KMS-11 (cell line): Measurements from ENCODE around the gene BEST3.

Experiments
- H2AFZ ChIP-seq: fragments of 200-600 bp; sonication (generic); 2 replicates; pipeline ENCODE4 v1.6.1; 2016; ENCODE audit warnings: antibody characterized with exemption, mixed run types, low read depth
- H3K27ac ChIP-seq: fragments of 200-600 bp; sonication (generic); 2 replicates; pipeline ENCODE4 v1.6.1; 2016; ENCODE audit warnings: mild to moderate bottlenecking, mixed run types
- H3K27me3 ChIP-seq: fragments of 200-600 bp; sonication (generic); 2 replicates; pipeline ENCODE4 v1.6.1; 2017; ENCODE audit warnings: mild to moderate bottlenecking, low read depth, mixed run types, moderate library complexity; ENCODE audit not compliant: insufficient read depth
- H3K36me3 ChIP-seq: fragments of 200-600 bp; sonication (generic); 2 replicates; pipeline ENCODE4 v1.6.1; 2017; ENCODE audit warnings: mild to moderate bottlenecking, mixed run types; ENCODE audit not compliant: insufficient read depth
- H3K4me1 ChIP-seq: fragments of 200-600 bp; sonication (generic); 2 replicates; pipeline ENCODE4 v1.6.1; 2016; ENCODE audit warnings: mild to moderate bottlenecking, low read depth, mixed run types; ENCODE audit not compliant: poor library complexity, severe bottlenecking
- H3K4me2 ChIP-seq: fragments of 200-600 bp; sonication (generic); 2 replicates; pipeline ENCODE4 v1.7.0; 2016; ENCODE audit warnings: mild to moderate bottlenecking, mixed run types
- H3K4me3 ChIP-seq: fragments of 200-600 bp; sonication (generic); IDR thresholded peaks from 2 replicates; pipeline ENCODE4 v1.6.1; 2017; ENCODE audit warnings: low read depth, low read length, mixed read lengths; ENCODE audit not compliant: insufficient read depth
- H3K79me2 ChIP-seq: fragments of 200-600 bp; sonication (generic); 2 replicates; pipeline ENCODE4 v1.6.1; 2016; ENCODE audit warnings: low read depth, mixed run types; ENCODE audit not compliant: insufficient read depth
- H3K9ac ChIP-seq: fragments of 200-600 bp; sonication (generic); 2 replicates; pipeline ENCODE4 v1.6.1; 2016; ENCODE audit warnings: mild to moderate bottlenecking, mixed run types
- H4K20me1 ChIP-seq: fragments of 200-600 bp; sonication (generic); 2 replicates; pipeline ENCODE4 v1.6.1; 2016; ENCODE audit warnings: mild to moderate bottlenecking, mixed run types; ENCODE audit not compliant: insufficient read depth
- TF ChIP-seq, protein P1 (sequence below): fragments of 200-600 bp; sonication (generic); conservative IDR thresholded peaks from 2 replicates; pipeline ENCODE4 v1.6.1; 2017; ENCODE audit warnings: low read depth, mild to moderate bottlenecking, antibody characterized with exemption, low read length, moderate library complexity, mixed read lengths

The BEST3 gene

GRCh38 chr12:69662764-69663163, 36.3 kb downstream of the BEST3 start:
- TF ChIP-seq, protein P1, sequence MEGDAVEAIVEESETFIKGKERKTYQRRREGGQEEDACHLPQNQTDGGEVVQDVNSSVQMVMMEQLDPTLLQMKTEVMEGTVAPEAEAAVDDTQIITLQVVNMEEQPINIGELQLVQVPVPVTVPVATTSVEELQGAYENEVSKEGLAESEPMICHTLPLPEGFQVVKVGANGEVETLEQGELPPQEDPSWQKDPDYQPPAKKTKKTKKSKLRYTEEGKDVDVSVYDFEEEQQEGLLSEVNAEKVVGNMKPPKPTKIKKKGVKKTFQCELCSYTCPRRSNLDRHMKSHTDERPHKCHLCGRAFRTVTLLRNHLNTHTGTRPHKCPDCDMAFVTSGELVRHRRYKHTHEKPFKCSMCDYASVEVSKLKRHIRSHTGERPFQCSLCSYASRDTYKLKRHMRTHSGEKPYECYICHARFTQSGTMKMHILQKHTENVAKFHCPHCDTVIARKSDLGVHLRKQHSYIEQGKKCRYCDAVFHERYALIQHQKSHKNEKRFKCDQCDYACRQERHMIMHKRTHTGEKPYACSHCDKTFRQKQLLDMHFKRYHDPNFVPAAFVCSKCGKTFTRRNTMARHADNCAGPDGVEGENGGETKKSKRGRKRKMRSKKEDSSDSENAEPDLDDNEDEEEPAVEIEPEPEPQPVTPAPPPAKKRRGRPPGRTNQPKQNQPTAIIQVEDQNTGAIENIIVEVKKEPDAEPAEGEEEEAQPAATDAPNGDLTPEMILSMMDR: no peak
- Histone ChIP-seq H2AFZ (no peak overlapping the region), H3K4me2 (no peak overlapping the region), H3K27ac (no peak overlapping the region), H3K9ac (no peak overlapping the region), H3K4me3 (no peak overlapping the region), H3K4me1 (no peaks in the 10 kb centered on the region), H3K79me2 (no peaks in the 10 kb centered on the region), H3K27me3 (no peaks in the 10 kb centered on the region), H4K20me1 (no peaks in the 10 kb centered on the region), H3K36me3 (no peaks in the 10 kb centered on the region)

DNA sequence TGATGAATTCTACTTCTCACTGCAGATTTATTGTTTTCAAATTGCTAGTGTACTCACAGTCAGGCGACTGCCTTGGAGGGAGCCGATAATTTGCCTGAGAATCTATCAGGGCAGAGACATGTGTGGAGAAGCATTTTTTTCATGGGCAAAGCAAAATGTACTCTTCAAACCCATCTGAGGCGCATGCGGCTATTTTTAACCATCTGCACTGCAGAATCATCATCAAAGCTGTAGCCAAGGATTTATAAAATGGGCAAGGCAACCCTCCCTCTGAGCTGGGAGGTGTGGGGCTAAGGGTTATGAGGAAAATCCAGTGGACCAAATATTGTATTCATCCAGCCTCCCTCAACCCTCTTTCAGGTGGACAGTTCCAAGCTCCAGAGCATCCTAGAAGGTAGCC, 37.7 kb downstream of the BEST3 start:
- TF ChIP-seq, protein P1: no peak

GRCh38 chr12:69660164-69660863, 38.8 kb downstream of the BEST3 start:
- H3K4me2 ChIP-seq: no peak overlapping the region
- no peaks in the 10 kb centered on the region for H4K20me1 ChIP-seq
- no peaks in the 10 kb centered on the region for H3K27me3 ChIP-seq
- H2AFZ ChIP-seq: no peak overlapping the region
- no peak overlapping the region for H3K4me3 ChIP-seq
- TF ChIP-seq, protein P1: no peak
- H3K27ac ChIP-seq: no peak overlapping the region
- H3K4me1 ChIP-seq: no peaks in the 10 kb centered on the region
- no peaks in the 10 kb centered on the region for H3K79me2 ChIP-seq
- H3K9ac ChIP-seq: no peak overlapping the region
- H3K36me3 ChIP-seq: no peaks in the 10 kb centered on the region

More for the DNA sequence above, 37.7 kb downstream of the BEST3 start:
- Histone ChIP-seq H3K4me1 (no peaks in the 10 kb centered on the region), H3K27me3 (no peaks in the 10 kb centered on the region), H3K27ac (no peak overlapping the region), H3K9ac (no peak overlapping the region), H3K4me2 (no peak overlapping the region), H2AFZ (no peak overlapping the region), H3K4me3 (no peak overlapping the region), H4K20me1 (no peaks in the 10 kb centered on the region), H3K79me2 (no peaks in the 10 kb centered on the region), H3K36me3 (no peaks in the 10 kb centered on the region)

DNA sequence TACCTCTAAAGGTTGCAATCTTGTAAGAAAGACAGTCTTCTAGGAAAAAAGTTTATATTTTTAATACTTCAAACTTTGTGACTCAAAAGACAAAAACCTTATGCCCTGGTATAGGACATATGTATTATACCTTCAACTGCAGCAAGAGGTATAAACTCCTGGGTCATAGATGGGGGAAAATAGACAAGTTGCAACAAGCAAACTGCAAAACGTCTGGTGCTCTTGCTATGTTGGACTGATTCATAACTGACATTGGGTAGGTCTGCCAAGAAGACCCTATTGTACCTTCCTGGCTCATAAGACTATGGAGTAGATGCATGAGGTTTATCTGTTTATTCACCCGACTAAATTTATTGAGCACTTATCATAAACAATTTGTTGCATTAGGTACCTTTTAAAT, 40.9 kb downstream of the BEST3 start:
- Histone ChIP-seq H2AFZ (no peak overlapping the region), H3K4me1 (no peaks in the 10 kb centered on the region), H3K27me3 (no peaks in the 10 kb centered on the region), H3K36me3 (no peaks in the 10 kb centered on the region), H3K27ac (no peak overlapping the region), H4K20me1 (no peaks in the 10 kb centered on the region), H3K4me2 (no peak overlapping the region), H3K9ac (no peak overlapping the region), H3K79me2 (no peaks in the 10 kb centered on the region), H3K4me3 (no peak overlapping the region)
- TF ChIP-seq, protein P1: no peak
